ENCODE data around the gene NKD2. TPM values are rescaled to one million over a fixed set of nuclear protein-coding genes. Genes with fewer than 3 reads are reported as not detected.

The NKD2 gene
- total and polyA plus RNA-seq, 2 of the 4 experiments (the other 2 are of a cell fraction) = not detected

DNA sequence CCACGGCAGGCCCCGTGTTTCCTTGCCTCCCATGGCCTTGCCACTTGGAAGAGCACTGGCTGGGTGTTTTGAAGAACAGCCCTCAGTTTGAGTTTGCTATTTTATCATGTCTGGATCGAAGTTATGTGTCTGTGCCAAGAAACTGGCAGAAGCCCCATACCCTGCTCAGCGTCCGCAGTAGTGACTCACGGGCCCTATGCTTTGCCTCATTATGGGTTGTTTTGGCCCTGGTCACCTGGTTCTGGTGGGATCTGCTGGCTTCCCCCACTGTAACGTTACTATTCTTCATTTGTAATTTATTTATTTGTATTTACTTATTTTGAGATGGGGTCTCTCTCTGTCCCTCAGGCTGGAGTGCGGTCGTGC lies 42.3 kb upstream of the NKD2 start:
- no peak overlapping the region for H4K91ac ChIP-seq (ENCODE audit: insufficient read depth, low read depth, low read length)
- no peak overlapping the region for H3K4me2 ChIP-seq (ENCODE audit: low read depth, low read length)
- no peak overlapping the region for H3K4me3 ChIP-seq (ENCODE audit: insufficient read depth, low read depth, low read length)
- dilution Hi-C loops (cut with HindIII; ENCODE audit: low sequenced_read_pairs, unreplicated experiment) = no loop called here
- DNase-seq (no peak), ATAC-seq (ENCODE audit: low read depth) (no peak)
- H2BK15ac ChIP-seq (ENCODE audit: low read depth, low read length) = no peak overlapping the region
- peaks cover 3% of the 10 kb centered on the region; the same call in 1 of the 2 replicates for H3K9me3 ChIP-seq (ENCODE audit: control insufficient read depth, insufficient read depth, low read length)
- H4K5ac ChIP-seq (ENCODE audit: low read depth, low read length) = no peak overlapping the region
- no peak overlapping the region for H3K14ac ChIP-seq (replicated peaks; ENCODE audit: low read depth, low read length)
- no peak overlapping the region for H3K18ac ChIP-seq (ENCODE audit: low read depth, low read length)
- no peak overlapping the region for H2BK5ac ChIP-seq (ENCODE audit: low read depth, low read length, poor library complexity, severe bottlenecking)
- no peak overlapping the region for H4K8ac ChIP-seq (ENCODE audit: low read depth in 2 of 2, low read length in 2 of 2)
- no peaks in the 10 kb centered on the region for H3K79me1 ChIP-seq (ENCODE audit: low read depth in 1 of 2, low read length in 2 of 2)
- H2BK20ac ChIP-seq (ENCODE audit: low read depth, low read length) = no peak overlapping the region
- intact Hi-C loops (cut with micrococcal nuclease) = no loop called here
- BruUV-seq (replicated peaks) = no TSS peak
- H3K27ac ChIP-seq (ENCODE audit: insufficient read depth, low read length) = no peak overlapping the region
- no peak overlapping the region for H3K4ac ChIP-seq (ENCODE audit: low read depth, low read length)
- POLR2A ChIA-PET (ENCODE audit: unreplicated experiment) = no interaction called here
- no peak overlapping the region for H3K23ac ChIP-seq (ENCODE audit: low read depth, low read length)
- CTCF ChIA-PET = interaction anchor here (1.3 to 1.7 kb wide), 2 partner anchors 9 to 42 kb away, joined by 4 to 5 read pairs; no protein-coding TSS in a partner anchor
- 72% methylated on average over 5 of the region's 9 CpGs; no CpG with 5 or more reads in 1 of the 2 experiments for WGBS, 2 experiments (ENCODE audit: extremely low coverage in 2 of 2, insufficient read length in 1 of 2)
- H3K27me3 ChIP-seq (ENCODE audit: control insufficient read depth, insufficient read depth, low read length) = peaks cover 63% of the 10 kb centered on the region
- no peaks in the 10 kb centered on the region for H3K9me1 ChIP-seq (ENCODE audit: insufficient read depth, low read length)
- H2AK9ac ChIP-seq (replicated peaks; ENCODE audit: low read depth, low read length, poor library complexity) = no peak overlapping the region
- H2BK120ac ChIP-seq (ENCODE audit: low read depth, low read length) = no peak overlapping the region
- no peak overlapping the region for H3K56ac ChIP-seq (ENCODE audit: extremely low read depth, insufficient read depth, low read length)
- TF ChIP-seq NFE2L2 (IDR thresholded peaks at IDR 0.05; ENCODE audit: low read depth, low read length) = no peak
- no peak for TF ChIP-seq BHLHE40 (IDR thresholded peaks at IDR 0.05; ENCODE audit: low read depth, low read length)
- no peak for TF ChIP-seq MAZ (IDR thresholded peaks at IDR 0.05; ENCODE audit: borderline replicate concordance, low read depth, low read length)
- no peak for TF ChIP-seq SMC3 (IDR thresholded peaks at IDR 0.05; ENCODE audit: low read depth, low read length)
- TF ChIP-seq RAD21 (IDR thresholded peaks at IDR 0.05; ENCODE audit: low read length) = no peak
- TF ChIP-seq, protein P1, sequence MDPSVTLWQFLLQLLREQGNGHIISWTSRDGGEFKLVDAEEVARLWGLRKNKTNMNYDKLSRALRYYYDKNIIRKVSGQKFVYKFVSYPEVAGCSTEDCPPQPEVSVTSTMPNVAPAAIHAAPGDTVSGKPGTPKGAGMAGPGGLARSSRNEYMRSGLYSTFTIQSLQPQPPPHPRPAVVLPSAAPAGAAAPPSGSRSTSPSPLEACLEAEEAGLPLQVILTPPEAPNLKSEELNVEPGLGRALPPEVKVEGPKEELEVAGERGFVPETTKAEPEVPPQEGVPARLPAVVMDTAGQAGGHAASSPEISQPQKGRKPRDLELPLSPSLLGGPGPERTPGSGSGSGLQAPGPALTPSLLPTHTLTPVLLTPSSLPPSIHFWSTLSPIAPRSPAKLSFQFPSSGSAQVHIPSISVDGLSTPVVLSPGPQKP (IDR thresholded peaks at IDR 0.05; ENCODE audit: borderline replicate concordance, low read depth, low read length) = no peak
- no peak for TF ChIP-seq CHD1 (IDR thresholded peaks at IDR 0.05; ENCODE audit: low read depth, low read length)
- TF ChIP-seq RFX5 (IDR thresholded peaks at IDR 0.05; ENCODE audit: low read depth, low read length) = no peak
- H3K9ac ChIP-seq (ENCODE audit: low read depth, low read length) = no peak overlapping the region
- H3K4me1 ChIP-seq (ENCODE audit: control insufficient read depth, insufficient read depth, low read length) = peaks cover 18% of the 10 kb centered on the region; the same call in 1 of the 2 replicates
- no peak overlapping the region for H2AFZ ChIP-seq (replicated peaks; ENCODE audit: low read length, poor library complexity)
- 0 out of 2 replicates have a peak, but pooled peaks cover 3% of the 10 kb centered on the region for H4K20me1 ChIP-seq (ENCODE audit: insufficient read depth, low read length)
- H2AK5ac ChIP-seq (ENCODE audit: low read depth, low read length) = no peak overlapping the region
- no peaks in the 10 kb centered on the region for H3K36me3 ChIP-seq (ENCODE audit: control insufficient read depth, insufficient read depth, low read length)
- in situ Hi-C loops (cut with MboI; ENCODE audit: low sequenced_read_pairs) = loop anchor here (25.0 kb wide), 1 partner anchor 821 kb away; the partner anchor contains the start of gene MRPL36

Data from IMR-90 (cell line).